Hindlimb muscle (tissue), 1 donor: ENCODE data around the gene GORASP2. TPM values are rescaled to one million over a fixed set of nuclear protein-coding genes. Genes with fewer than 3 reads are reported as not detected.

Experiments
- DNase-seq: peaks from one replicate; pipeline ENCODE4 v3.0.0-alpha.2; 2013
- polyA plus RNA-seq: library from polyadenylated mRNA; unstranded; fragments of 120-200 nt; gene quantifications from one replicate; pipeline ENCODE4 v1.2.1, GENCODE V29; 2013; ENCODE audit not compliant: insufficient read length

Gene GORASP2
- polyA plus RNA-seq, 1 donor: 62.8 TPM

GRCh38 chr2:170923799-170924198, 5.3 kb upstream of the GORASP2 start:
- DNase-seq: no peak

GRCh38 chr2:170924969-170925368, 4.1 kb upstream of the GORASP2 start:
- no peak for DNase-seq

- no peak for DNase-seq
These were observed 3.1 kb upstream of the GORASP2 start for GRCh38 chr2:170925923-170926322.

- DNase-seq: no peak
These were observed 2.2 kb upstream of the GORASP2 start for GRCh38 chr2:170926743-170927297.

GRCh38 chr2:170928036-170928823, 823 bp upstream of the GORASP2 start:
- peak; percentile 9 for DNase-seq

- no peak for DNase-seq
These were observed 615 bp downstream of the GORASP2 start for GRCh38 chr2:170929686-170930050.

- DNase-seq: peak; percentile 20
These were observed 1.3 kb downstream of the GORASP2 start for GRCh38 chr2:170930131-170930990.

- no peak for DNase-seq
These were observed 1.9 kb downstream of the GORASP2 start for GRCh38 chr2:170930991-170931266.

- no peak for DNase-seq
These were observed 3.1 kb downstream of the GORASP2 start for GRCh38 chr2:170932166-170932565.

- no peak for DNase-seq
These were observed 3.9 kb downstream of the GORASP2 start for GRCh38 chr2:170932948-170933347.

- DNase-seq: no peak
These were observed 8.8 kb downstream of the GORASP2 start for GRCh38 chr2:170937709-170938379.

GRCh38 chr2:170940066-170940465, 11.0 kb downstream of the GORASP2 start:
- no peak for DNase-seq

GRCh38 chr2:170942615-170943014, 13.6 kb downstream of the GORASP2 start:
- DNase-seq: no peak

- no peak for DNase-seq
These were observed 14.0 kb downstream of the GORASP2 start for GRCh38 chr2:170943041-170943440.

- DNase-seq: no peak
These were observed 14.5 kb downstream of the GORASP2 start for GRCh38 chr2:170943596-170943995.

GRCh38 chr2:170944545-170944944, 15.5 kb downstream of the GORASP2 start:
- no peak for DNase-seq

GRCh38 chr2:170949415-170949814, 20.4 kb downstream of the GORASP2 start:
- DNase-seq: no peak

GRCh38 chr2:170950221-170950761, 21.2 kb downstream of the GORASP2 start:
- DNase-seq: no peak

GRCh38 chr2:170953941-170954340, 24.9 kb downstream of the GORASP2 start:
- no peak for DNase-seq

- no peak for DNase-seq
These were observed 34.3 kb downstream of the GORASP2 start for GRCh38 chr2:170963386-170963785.

- no peak for DNase-seq
These were observed 36.6 kb downstream of the GORASP2 start for GRCh38 chr2:170965446-170966225.
